GM21447 (cell line): ENCODE data around the gene LCNL1.

Source experiments
- ATAC-seq: cut with Tn5 transposase; IDR thresholded peaks from one replicate; pipeline ENCODE4 v1.9.1; 2021; ENCODE audit not compliant: unreplicated experiment

LCNL1 gene

GRCh38 chr9:136958473-136958872, 24.3 kb upstream of the LCNL1 start:
- no peak for ATAC-seq

- no peak for ATAC-seq
Observed at GRCh38 chr9:136958898-136959850, 23.6 kb upstream of the LCNL1 start.

- no peak for ATAC-seq
Observed at GRCh38 chr9:136960212-136960937, 22.4 kb upstream of the LCNL1 start.

GRCh38 chr9:136960938-136961275, 21.9 kb upstream of the LCNL1 start:
- ATAC-seq: no peak

GRCh38 chr9:136961279-136962065, 21.3 kb upstream of the LCNL1 start:
- no peak for ATAC-seq

GRCh38 chr9:136962163-136962562, 20.6 kb upstream of the LCNL1 start:
- ATAC-seq: no peak

- no peak for ATAC-seq
Observed at GRCh38 chr9:136962701-136963248, 20.0 kb upstream of the LCNL1 start.

- no peak for ATAC-seq
Observed at GRCh38 chr9:136963341-136963740, 19.5 kb upstream of the LCNL1 start.

- no peak for ATAC-seq
Observed at GRCh38 chr9:136963751-136964150, 19.0 kb upstream of the LCNL1 start.

- ATAC-seq: no peak
Observed at GRCh38 chr9:136964171-136964689, 18.6 kb upstream of the LCNL1 start.

GRCh38 chr9:136964833-136965422, 17.9 kb upstream of the LCNL1 start:
- no peak for ATAC-seq

GRCh38 chr9:136965771-136966484, 16.9 kb upstream of the LCNL1 start:
- no peak for ATAC-seq

GRCh38 chr9:136968333-136969127, 14.3 kb upstream of the LCNL1 start:
- ATAC-seq: no peak

- no peak for ATAC-seq
Observed at GRCh38 chr9:136969150-136969549, 13.6 kb upstream of the LCNL1 start.

- no peak for ATAC-seq
Observed at GRCh38 chr9:136969774-136970173, 13.0 kb upstream of the LCNL1 start.

- ATAC-seq: no peak
Observed at GRCh38 chr9:136970361-136970760, 12.4 kb upstream of the LCNL1 start.

- no peak for ATAC-seq
Observed at GRCh38 chr9:136971746-136972145, 11.0 kb upstream of the LCNL1 start.

GRCh38 chr9:136972335-136972734, 10.5 kb upstream of the LCNL1 start:
- ATAC-seq: no peak

GRCh38 chr9:136972743-136973142, 10.1 kb upstream of the LCNL1 start:
- no peak for ATAC-seq
